SU-DHL-6 (cell line): Measurements from ENCODE around the gene CRB2.
"Not testable (repeated sequence)": the region's sequence is repeated elsewhere in the genome, so short reads cannot be mapped to it uniquely, and the experiment has no call there.

Experiments
- H2AFZ ChIP-seq: fragments of 200-600 bp; sonication (generic); 2 replicates; pipeline ENCODE4 v1.6.1; 2014; ENCODE audit warnings: low read depth, mild to moderate bottlenecking, moderate library complexity, mixed read lengths, antibody characterized with exemption, low read length; ENCODE audit not compliant: severe bottlenecking
- H3F3A ChIP-seq: fragments of 200-600 bp; shearing (Covaris generic); 2 replicates; pipeline ENCODE4 v1.6.0; 2016; ENCODE audit warnings: antibody characterized with exemption, mild to moderate bottlenecking; ENCODE audit not compliant: insufficient read depth
- H3K27ac ChIP-seq: fragments of 200-600 bp; sonication (generic); 2 replicates; pipeline ENCODE4 v1.5.1; 2016; ENCODE audit warnings: low read depth, mild to moderate bottlenecking, low read length, moderate library complexity, mixed read lengths
- H3K27me3 ChIP-seq: fragments of 200-600 bp; sonication (generic), shearing (Covaris generic); 2 replicates; pipeline ENCODE4 v1.6.0; 2014; ENCODE audit warnings: mild to moderate bottlenecking, low read length
- H3K36me3 ChIP-seq: fragments of 200-600 bp; sonication (generic); 2 replicates; pipeline ENCODE4 v1.6.1; 2014; ENCODE audit warnings: mild to moderate bottlenecking, low read length, mixed read lengths
- H3K4me2 ChIP-seq: fragments of 300-600, 200-600 bp; shearing (Covaris generic), sonication (generic); 2 replicates; pipeline ENCODE4 v1.6.0; 2014; ENCODE audit warnings: low read length, low read depth, mild to moderate bottlenecking; ENCODE audit not compliant: poor library complexity, severe bottlenecking
- H3K4me3 ChIP-seq: fragments of 200-600 bp; sonication (generic); 2 replicates; pipeline ENCODE4 v1.5.1; 2014; ENCODE audit warnings: antibody characterized with exemption, low read length, mild to moderate bottlenecking, mixed read lengths; ENCODE audit not compliant: insufficient read depth, poor library complexity, severe bottlenecking
- H3K79me2 ChIP-seq: fragments of 200-600 bp; sonication (generic); 2 replicates; pipeline ENCODE4 v1.6.1; 2014; ENCODE audit warnings: mild to moderate bottlenecking, low read length, moderate library complexity; ENCODE audit not compliant: insufficient read depth
- H3K9ac ChIP-seq: fragments of 200-600 bp; sonication (generic); 2 replicates; pipeline ENCODE4 v1.7.0; 2014; ENCODE audit warnings: mild to moderate bottlenecking, low read length
- H3K9me2 ChIP-seq: fragments of 200-600 bp; sonication (generic); replicated peaks from 2 replicates; pipeline ENCODE4 v1.6.1; 2014; ENCODE audit warnings: low read length; ENCODE audit not compliant: insufficient read depth
- H3K9me3 ChIP-seq: fragments of 200-600 bp; sonication (generic); 2 replicates; pipeline ENCODE4 v1.6.1; 2014; ENCODE audit warnings: low read length, mixed read lengths; ENCODE audit not compliant: insufficient read depth
- H4K20me1 ChIP-seq: fragments of 200-600 bp; sonication (generic); 2 replicates; pipeline ENCODE4 v1.6.1; 2014; ENCODE audit warnings: low read depth, mild to moderate bottlenecking, antibody characterized with exemption, low read length, moderate library complexity, mixed read lengths
- EZH2phosphoT487 ChIP-seq: fragments of 200-600 bp; sonication (generic), shearing (Covaris generic); conservative IDR thresholded peaks from 2 replicates; pipeline ENCODE4 v1.6.1; 2018; ENCODE audit warnings: mild to moderate bottlenecking, antibody characterized with exemption, low read length, moderate library complexity, mixed read lengths
- TF ChIP-seq, protein P1 (sequence below): fragments of 200-600 bp; sonication (generic); IDR thresholded peaks from one replicate; pipeline ENCODE4 v1.5.1; 2017; ENCODE audit warnings: antibody characterized with exemption, mild to moderate bottlenecking, low read length, moderate library complexity; ENCODE audit not compliant: insufficient read depth, poor library complexity, severe bottlenecking

Gene CRB2

GRCh38 chr9:123395689-123396511 is 39.9 kb downstream of the CRB2 start:
- H4K20me1 ChIP-seq: no peaks in the 10 kb centered on the region
- no peak overlapping the region for H2AFZ ChIP-seq
- no peak overlapping the region for H3K9ac ChIP-seq
- no peak overlapping the region for H3K4me2 ChIP-seq
- H3K36me3 ChIP-seq: no peaks in the 10 kb centered on the region
- TF ChIP-seq EZH2phosphoT487: no peak
- TF ChIP-seq, protein P1, sequence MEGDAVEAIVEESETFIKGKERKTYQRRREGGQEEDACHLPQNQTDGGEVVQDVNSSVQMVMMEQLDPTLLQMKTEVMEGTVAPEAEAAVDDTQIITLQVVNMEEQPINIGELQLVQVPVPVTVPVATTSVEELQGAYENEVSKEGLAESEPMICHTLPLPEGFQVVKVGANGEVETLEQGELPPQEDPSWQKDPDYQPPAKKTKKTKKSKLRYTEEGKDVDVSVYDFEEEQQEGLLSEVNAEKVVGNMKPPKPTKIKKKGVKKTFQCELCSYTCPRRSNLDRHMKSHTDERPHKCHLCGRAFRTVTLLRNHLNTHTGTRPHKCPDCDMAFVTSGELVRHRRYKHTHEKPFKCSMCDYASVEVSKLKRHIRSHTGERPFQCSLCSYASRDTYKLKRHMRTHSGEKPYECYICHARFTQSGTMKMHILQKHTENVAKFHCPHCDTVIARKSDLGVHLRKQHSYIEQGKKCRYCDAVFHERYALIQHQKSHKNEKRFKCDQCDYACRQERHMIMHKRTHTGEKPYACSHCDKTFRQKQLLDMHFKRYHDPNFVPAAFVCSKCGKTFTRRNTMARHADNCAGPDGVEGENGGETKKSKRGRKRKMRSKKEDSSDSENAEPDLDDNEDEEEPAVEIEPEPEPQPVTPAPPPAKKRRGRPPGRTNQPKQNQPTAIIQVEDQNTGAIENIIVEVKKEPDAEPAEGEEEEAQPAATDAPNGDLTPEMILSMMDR: no peak
- H3K9me3 ChIP-seq: no peaks in the 10 kb centered on the region
- no peaks in the 10 kb centered on the region for H3F3A ChIP-seq
- no peaks in the 10 kb centered on the region for H3K9me2 ChIP-seq
- no peak overlapping the region for H3K27ac ChIP-seq
- no peak overlapping the region for H3K4me3 ChIP-seq
- no peaks in the 10 kb centered on the region for H3K27me3 ChIP-seq
- no peaks in the 10 kb centered on the region for H3K79me2 ChIP-seq

DNA sequence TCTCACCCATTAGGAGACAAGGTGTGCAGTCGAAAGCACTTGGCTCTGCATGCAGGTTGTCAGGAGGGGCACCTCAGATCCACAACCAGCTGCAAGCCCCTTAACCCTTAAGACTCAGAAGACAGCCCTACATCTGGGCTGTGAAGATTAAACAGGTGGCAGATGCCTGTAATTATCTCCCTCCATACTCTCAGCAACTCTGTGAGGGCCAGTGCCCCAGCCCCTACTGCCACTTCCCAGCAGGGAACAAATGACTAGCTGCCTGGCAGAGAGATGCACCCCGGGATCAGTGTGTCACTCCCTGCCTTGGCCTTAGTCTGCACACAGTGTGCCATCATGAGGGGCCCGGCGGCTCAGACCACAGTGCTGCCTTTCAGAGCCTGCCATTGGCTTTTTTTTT is 42.0 kb downstream of the CRB2 start:
- Histone ChIP-seq H3K79me2 (no peaks in the 10 kb centered on the region), H3K27ac (no peak overlapping the region), H3K4me2 (no peak overlapping the region), H3K4me3 (no peak overlapping the region), H3K9me2 (no peaks in the 10 kb centered on the region), H3K9me3 (no peaks in the 10 kb centered on the region), H3F3A (no peaks in the 10 kb centered on the region), H4K20me1 (no peaks in the 10 kb centered on the region), H2AFZ (no peak overlapping the region), H3K36me3 (no peaks in the 10 kb centered on the region), H3K27me3 (no peaks in the 10 kb centered on the region), H3K9ac (no peak overlapping the region)
- TF ChIP-seq EZH2phosphoT487: no peak
- TF ChIP-seq, protein P1: no peak

- not testable (repeated sequence) for H3K9me2 ChIP-seq, H3K4me2 ChIP-seq, H4K20me1 ChIP-seq, H3K27me3 ChIP-seq, H3K9ac ChIP-seq, H3K36me3 ChIP-seq, H3K4me3 ChIP-seq, H2AFZ ChIP-seq, H3F3A ChIP-seq, H3K27ac ChIP-seq, H3K79me2 ChIP-seq, H3K9me3 ChIP-seq
These were observed 42.9 kb downstream of the CRB2 start for GRCh38 chr9:123398938-123399337.

- H3K79me2 ChIP-seq: no peaks in the 10 kb centered on the region
These were observed 43.9 kb downstream of the CRB2 start for GRCh38 chr9:123399803-123400378.

More at GRCh38 chr9:123399803-123400378, 43.9 kb downstream of the CRB2 start:
- H3K9me3 ChIP-seq: no peaks in the 10 kb centered on the region
- no peak overlapping the region for H3K27ac ChIP-seq
- no peaks in the 10 kb centered on the region for H3F3A ChIP-seq
- no peak overlapping the region for H3K4me3 ChIP-seq
- H3K9me2 ChIP-seq: no peaks in the 10 kb centered on the region
- H2AFZ ChIP-seq: no peak overlapping the region
- H4K20me1 ChIP-seq: no peaks in the 10 kb centered on the region
- H3K4me2 ChIP-seq: no peak overlapping the region
- no peak overlapping the region for H3K9ac ChIP-seq
- no peaks in the 10 kb centered on the region for H3K27me3 ChIP-seq
- TF ChIP-seq, protein P1: peak; percentile 59
- no peak for TF ChIP-seq EZH2phosphoT487
- no peaks in the 10 kb centered on the region for H3K36me3 ChIP-seq
